Measurements from ENCODE around the gene HECTD3. TPM values are rescaled to one million over a fixed set of nuclear protein-coding genes. Genes with fewer than 3 reads are reported as not detected.

HECTD3 gene
- 10.1 TPM for total RNA-seq

DNA sequence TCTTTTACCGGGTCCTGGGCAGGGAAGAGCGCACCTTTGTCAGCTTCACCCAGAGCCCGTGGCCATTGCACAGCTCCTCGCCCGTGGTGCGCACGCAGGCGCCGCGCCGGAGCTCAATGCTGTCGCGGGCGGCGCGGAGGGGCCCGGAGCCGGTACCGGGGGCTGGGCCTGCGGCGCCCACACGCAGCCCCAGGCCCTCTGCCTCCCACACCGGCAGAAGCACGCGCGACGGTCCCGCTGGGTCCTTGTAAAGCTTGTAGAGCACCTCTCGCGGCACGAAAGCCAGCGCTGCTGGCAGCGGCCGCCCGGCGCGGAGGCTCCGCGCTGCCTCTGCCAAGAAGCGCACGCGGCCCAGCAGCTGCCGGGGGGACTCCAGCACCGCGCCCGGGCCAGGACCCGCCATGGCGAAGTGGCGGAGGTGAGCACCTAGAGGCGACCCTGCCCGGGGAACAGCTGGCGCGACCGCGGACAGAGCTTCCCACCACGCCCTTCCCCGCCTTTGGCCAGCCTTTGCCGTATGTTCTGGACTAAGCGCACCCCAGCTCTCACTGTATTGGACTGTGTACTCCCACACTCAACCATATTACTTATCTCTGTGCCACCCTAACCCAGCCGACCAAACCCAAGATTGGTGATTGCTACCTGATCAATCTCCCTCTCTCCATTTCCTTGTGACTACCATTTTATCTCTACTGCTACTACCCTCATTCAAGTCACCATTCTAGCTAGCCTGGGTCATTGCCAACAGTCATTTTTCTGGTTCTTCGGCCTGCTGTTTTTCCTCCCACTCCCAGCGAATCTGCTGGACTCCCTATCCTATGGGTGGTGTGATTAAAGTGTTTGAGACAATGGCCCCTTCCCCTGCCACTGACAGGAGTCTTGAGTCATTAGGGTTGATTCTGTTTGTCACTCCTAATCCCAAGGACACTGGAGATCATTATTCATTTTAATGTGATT, at the start of gene HECTD3:
Gene HECTD3, minus strand, starts transcription at position 470 of the 957 bp plus-strand sequence. Its CDS starts 67 bp downstream, at position 403.
- no peaks in the 10 kb centered on the region for H3K9me3 ChIP-seq (ENCODE audit: low read depth, low read length)
- no peaks in the 10 kb centered on the region for H3K27me3 ChIP-seq (ENCODE audit: insufficient read depth, low read length)
- peak within 1 kb of the TSS; percentile 86 for H3K4me3 ChIP-seq (ENCODE audit: low read length)
- H3K4me1 ChIP-seq (ENCODE audit: insufficient read depth, low read length), result peaks cover 36% of the 10 kb centered on the region

- Histone ChIP-seq H3K27me3 (ENCODE audit: insufficient read depth, low read length) (no peaks in the 10 kb centered on the region), H3K4me1 (ENCODE audit: insufficient read depth, low read length) (no peaks in the 10 kb centered on the region), H3K4me3 (ENCODE audit: low read length) (no peak overlapping the region)
These were observed 48.7 kb upstream of the HECTD3 start for GRCh38 chr1:45059829-45060228.

DNA sequence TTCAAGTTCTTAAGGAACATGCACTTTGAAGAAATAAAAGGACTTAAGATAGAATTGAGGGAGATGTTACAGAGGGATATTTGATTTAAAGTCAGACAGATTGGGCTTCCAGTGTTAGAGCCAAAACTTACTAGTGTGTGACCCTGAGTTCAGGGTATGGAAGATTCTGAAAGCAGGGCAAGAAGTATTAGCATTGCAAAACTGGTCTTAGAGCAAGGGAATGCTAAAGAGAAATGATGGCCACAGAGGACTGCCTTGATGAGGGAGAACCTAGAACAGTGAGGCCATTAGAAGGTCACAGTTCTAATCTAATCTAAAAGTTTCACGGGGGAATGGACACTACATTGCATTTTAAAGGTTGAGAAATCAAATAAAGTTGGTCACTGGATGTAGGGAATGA, 46.4 kb upstream of the HECTD3 start:
- H3K4me3 ChIP-seq (ENCODE audit: low read length), result no peak overlapping the region
- H3K27me3 ChIP-seq (ENCODE audit: insufficient read depth, low read length), result no peaks in the 10 kb centered on the region
- H3K9me3 ChIP-seq (ENCODE audit: low read depth, low read length), result no peaks in the 10 kb centered on the region
- H3K4me1 ChIP-seq (ENCODE audit: insufficient read depth, low read length), result peaks cover 4% of the 10 kb centered on the region

More at GRCh38 chr1:45059829-45060228, 48.7 kb upstream of the HECTD3 start:
- H3K9me3 ChIP-seq (ENCODE audit: low read depth, low read length), result no peaks in the 10 kb centered on the region

- no peaks in the 10 kb centered on the region for H3K9me3 ChIP-seq (ENCODE audit: low read depth, low read length)
- H3K4me1 ChIP-seq (ENCODE audit: insufficient read depth, low read length), result peaks cover 10% of the 10 kb centered on the region
- H3K27me3 ChIP-seq (ENCODE audit: insufficient read depth, low read length), result no peaks in the 10 kb centered on the region
- no peak overlapping the region for H3K4me3 ChIP-seq (ENCODE audit: low read length)
These were observed 40.1 kb upstream of the HECTD3 start for GRCh38 chr1:45051005-45051772.

GRCh38 chr1:45047032-45047431, 35.9 kb upstream of the HECTD3 start:
- Histone ChIP-seq H3K27me3 (ENCODE audit: insufficient read depth, low read length) (no peaks in the 10 kb centered on the region), H3K4me1 (ENCODE audit: insufficient read depth, low read length) (peaks cover 6% of the 10 kb centered on the region), H3K9me3 (ENCODE audit: low read depth, low read length) (no peaks in the 10 kb centered on the region), H3K4me3 (ENCODE audit: low read length) (no peak overlapping the region)

- no peak overlapping the region for H3K4me3 ChIP-seq (ENCODE audit: low read length)
- H3K4me1 ChIP-seq (ENCODE audit: insufficient read depth, low read length), result no peaks in the 10 kb centered on the region
- H3K9me3 ChIP-seq (ENCODE audit: low read depth, low read length), result no peaks in the 10 kb centered on the region
- H3K27me3 ChIP-seq (ENCODE audit: insufficient read depth, low read length), result no peaks in the 10 kb centered on the region
These were observed 33.8 kb upstream of the HECTD3 start for GRCh38 chr1:45044916-45045315.

GRCh38 chr1:45043094-45043493, 32.0 kb upstream of the HECTD3 start:
- no peak overlapping the region for H3K4me3 ChIP-seq (ENCODE audit: low read length)
- H3K4me1 ChIP-seq (ENCODE audit: insufficient read depth, low read length), result no peaks in the 10 kb centered on the region
- H3K9me3 ChIP-seq (ENCODE audit: low read depth, low read length), result no peaks in the 10 kb centered on the region
- H3K27me3 ChIP-seq (ENCODE audit: insufficient read depth, low read length), result no peaks in the 10 kb centered on the region

- Histone ChIP-seq H3K9me3 (ENCODE audit: low read depth, low read length) (no peaks in the 10 kb centered on the region), H3K27me3 (ENCODE audit: insufficient read depth, low read length) (no peaks in the 10 kb centered on the region), H3K4me3 (ENCODE audit: low read length) (no peak overlapping the region), H3K4me1 (ENCODE audit: insufficient read depth, low read length) (no peaks in the 10 kb centered on the region)
These were observed 29.2 kb upstream of the HECTD3 start for GRCh38 chr1:45040297-45040696.

- H3K27me3 ChIP-seq (ENCODE audit: insufficient read depth, low read length), result no peaks in the 10 kb centered on the region
- H3K9me3 ChIP-seq (ENCODE audit: low read depth, low read length), result no peaks in the 10 kb centered on the region
- H3K4me3 ChIP-seq (ENCODE audit: low read length), result no peak overlapping the region
- H3K4me1 ChIP-seq (ENCODE audit: insufficient read depth, low read length), result no peaks in the 10 kb centered on the region
These were observed 27.7 kb upstream of the HECTD3 start for GRCh38 chr1:45038661-45039364.

GRCh38 chr1:45038240-45038639, 27.1 kb upstream of the HECTD3 start:
- Histone ChIP-seq H3K27me3 (ENCODE audit: insufficient read depth, low read length) (no peaks in the 10 kb centered on the region), H3K4me3 (ENCODE audit: low read length) (no peak overlapping the region), H3K9me3 (ENCODE audit: low read depth, low read length) (no peaks in the 10 kb centered on the region), H3K4me1 (ENCODE audit: insufficient read depth, low read length) (no peaks in the 10 kb centered on the region)

GRCh38 chr1:45037456-45037855, 26.3 kb upstream of the HECTD3 start:
- no peaks in the 10 kb centered on the region for H3K27me3 ChIP-seq (ENCODE audit: insufficient read depth, low read length)
- no peaks in the 10 kb centered on the region for H3K4me1 ChIP-seq (ENCODE audit: insufficient read depth, low read length)
- H3K9me3 ChIP-seq (ENCODE audit: low read depth, low read length), result no peaks in the 10 kb centered on the region
- H3K4me3 ChIP-seq (ENCODE audit: low read length), result no peak overlapping the region

DNA sequence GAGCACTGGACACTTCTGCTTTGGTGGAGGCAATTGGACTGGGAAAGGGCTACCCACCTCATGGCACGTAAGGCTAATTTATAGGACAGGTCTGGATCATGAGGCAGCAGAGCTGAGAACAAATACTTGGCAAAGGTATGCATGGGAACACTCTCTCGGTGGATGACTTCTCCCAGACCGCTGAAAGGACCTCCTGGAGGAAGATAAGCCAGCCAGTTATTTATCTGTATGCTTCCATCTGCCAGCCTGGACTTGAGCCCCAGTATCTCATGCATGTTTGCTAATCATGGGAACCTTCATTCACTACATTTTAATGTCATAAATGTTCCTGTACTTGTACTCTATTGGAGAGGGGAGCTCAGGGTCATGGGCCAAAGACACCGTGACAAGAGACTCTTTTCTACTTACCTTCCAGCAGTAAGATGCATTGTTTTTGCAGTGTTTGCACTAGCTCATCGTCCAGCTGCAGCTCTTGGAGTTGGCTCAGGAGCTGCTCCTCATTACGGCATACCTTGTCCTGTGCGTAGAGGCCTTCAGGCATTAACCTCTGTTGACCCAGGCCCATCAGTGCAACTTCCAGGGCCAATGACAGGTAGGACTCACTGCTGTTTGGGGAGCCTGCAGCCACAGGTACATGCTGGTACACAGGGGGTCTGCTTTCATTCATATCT, 24.6 kb upstream of the HECTD3 start:
- H3K9me3 ChIP-seq (ENCODE audit: low read depth, low read length), result no peaks in the 10 kb centered on the region

DNA sequence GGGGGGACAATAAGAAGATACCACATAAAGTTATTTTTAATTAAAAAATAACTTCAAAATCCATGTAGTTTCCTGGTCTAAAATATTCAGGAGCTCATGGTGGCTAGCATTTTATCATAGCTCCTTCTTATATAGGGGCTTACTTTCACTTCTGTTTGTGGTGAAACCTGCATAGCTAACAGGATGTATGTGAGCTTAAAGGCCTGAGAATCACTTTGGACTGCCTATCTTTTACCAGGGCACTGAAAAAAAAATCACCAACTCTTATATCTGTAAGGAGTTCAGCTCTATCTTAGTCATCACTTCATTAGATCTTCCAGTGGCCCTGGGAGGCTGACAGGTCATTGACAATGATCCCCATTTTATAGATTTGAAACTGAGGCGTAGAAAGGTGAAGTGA, 22.2 kb upstream of the HECTD3 start:
- Histone ChIP-seq H3K4me3 (ENCODE audit: low read length) (no peak overlapping the region), H3K27me3 (ENCODE audit: insufficient read depth, low read length) (no peaks in the 10 kb centered on the region), H3K4me1 (ENCODE audit: insufficient read depth, low read length) (no peaks in the 10 kb centered on the region), H3K9me3 (ENCODE audit: low read depth, low read length) (no peaks in the 10 kb centered on the region)

More for the DNA sequence above, 24.6 kb upstream of the HECTD3 start:
- no peak overlapping the region for H3K4me3 ChIP-seq (ENCODE audit: low read length)
- H3K4me1 ChIP-seq (ENCODE audit: insufficient read depth, low read length), result no peaks in the 10 kb centered on the region
- H3K27me3 ChIP-seq (ENCODE audit: insufficient read depth, low read length), result no peaks in the 10 kb centered on the region

DNA sequence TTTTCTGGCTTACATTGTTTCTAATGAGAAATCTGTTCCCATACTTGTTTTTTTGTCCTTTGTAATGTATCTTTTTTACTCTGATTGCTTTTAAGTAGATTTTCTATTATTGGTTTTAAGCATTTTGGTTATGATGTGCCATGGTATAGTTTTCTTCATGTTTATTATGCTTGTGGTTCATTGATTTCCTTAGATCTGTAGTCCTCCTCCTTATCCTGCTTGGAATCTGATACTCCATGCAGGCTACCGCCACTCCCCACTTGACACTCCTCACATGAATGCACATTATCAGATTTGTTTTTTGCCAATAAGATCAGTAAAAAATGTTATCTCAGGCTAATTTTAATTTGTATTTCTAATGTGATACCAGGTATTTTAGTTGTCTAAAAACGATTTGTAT, 21.7 kb upstream of the HECTD3 start:
- Histone ChIP-seq H3K27me3 (ENCODE audit: insufficient read depth, low read length) (no peaks in the 10 kb centered on the region), H3K4me1 (ENCODE audit: insufficient read depth, low read length) (no peaks in the 10 kb centered on the region), H3K4me3 (ENCODE audit: low read length) (no peak overlapping the region), H3K9me3 (ENCODE audit: low read depth, low read length) (no peaks in the 10 kb centered on the region)
